GM20431 (cell line): ENCODE measurements around the gene KRT23.

Experiments used
- in situ Hi-C: fragments of 300-500 bp; cut with MseI, MboI; formaldehyde crosslinking; loops from one replicate; pipeline ENCODE4 v1.15.0; 2020; ENCODE audit warnings: low sequenced_read_pairs; ENCODE audit not compliant: unreplicated experiment

Gene KRT23

DNA sequence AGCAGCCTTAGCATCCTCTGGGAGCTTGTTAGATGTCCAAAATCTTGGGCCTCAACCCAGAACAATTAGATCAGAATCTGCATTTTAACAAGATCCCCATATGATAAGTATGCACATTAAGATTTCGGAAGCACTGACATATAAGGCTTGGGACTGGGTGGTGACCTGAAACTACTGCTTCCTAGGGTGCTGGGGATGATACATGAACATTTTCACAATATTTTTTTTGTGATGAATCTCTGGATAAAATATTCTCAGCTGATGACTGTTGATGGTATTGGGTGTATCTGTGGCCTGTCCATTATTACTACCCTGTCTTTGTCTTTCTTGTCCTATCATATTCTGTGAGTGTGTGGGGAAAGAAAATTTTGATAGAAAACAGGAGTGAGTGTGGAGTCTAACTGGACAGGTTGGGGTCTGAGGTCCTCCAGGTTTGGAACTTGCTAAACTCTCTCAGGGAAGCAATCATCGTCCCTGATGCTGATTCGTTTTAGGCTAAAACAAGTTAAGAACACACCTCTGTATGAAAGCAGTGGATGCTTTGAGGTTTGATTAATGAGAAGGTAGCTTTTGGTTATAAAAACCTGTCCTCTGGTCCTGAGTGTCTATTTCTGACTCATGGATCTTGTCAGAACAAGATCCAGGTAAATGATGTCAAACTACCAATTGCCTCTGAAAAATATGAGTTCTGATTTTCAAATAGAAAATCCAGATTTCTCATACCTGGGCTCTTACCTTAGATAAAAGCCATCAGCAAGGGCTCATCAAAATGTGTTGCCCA lies 23.2 kb downstream of the KRT23 start:
- in situ Hi-C loops = no loop called here

DNA sequence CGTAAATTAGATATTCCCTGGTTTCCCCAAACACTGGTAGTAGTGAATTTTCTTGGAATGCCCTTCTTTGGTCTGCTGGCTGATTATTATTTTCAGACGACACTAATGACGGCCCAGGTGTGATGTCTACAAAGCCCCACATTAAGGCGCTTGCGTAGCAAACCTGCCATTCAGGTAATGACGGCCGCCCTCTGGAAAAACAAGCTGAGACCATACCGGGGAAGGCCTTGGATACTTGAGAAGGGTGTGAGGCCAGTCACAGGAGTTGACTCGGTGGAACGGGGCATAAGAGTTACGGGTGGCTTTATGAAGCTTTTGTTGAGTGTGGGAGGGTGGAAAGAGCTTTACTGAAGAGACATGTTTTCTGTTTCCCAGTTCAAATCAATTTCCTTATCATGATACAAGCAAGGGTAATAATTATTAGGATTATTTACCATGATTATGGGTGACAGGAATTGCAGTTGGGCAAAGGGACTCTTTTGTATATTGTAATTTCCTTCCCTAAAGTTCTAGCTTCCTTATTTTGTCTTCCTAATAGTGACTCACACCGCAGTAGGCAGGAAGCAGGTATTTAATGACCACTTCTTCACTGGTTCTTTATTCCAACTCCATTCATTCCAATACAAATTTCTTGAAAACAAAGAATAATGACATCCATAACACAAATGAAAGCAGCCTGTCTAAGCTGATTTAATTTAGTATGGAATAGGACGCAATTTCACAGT lies 24.8 kb downstream of the KRT23 start:
- in situ Hi-C loops = no loop called here

DNA sequence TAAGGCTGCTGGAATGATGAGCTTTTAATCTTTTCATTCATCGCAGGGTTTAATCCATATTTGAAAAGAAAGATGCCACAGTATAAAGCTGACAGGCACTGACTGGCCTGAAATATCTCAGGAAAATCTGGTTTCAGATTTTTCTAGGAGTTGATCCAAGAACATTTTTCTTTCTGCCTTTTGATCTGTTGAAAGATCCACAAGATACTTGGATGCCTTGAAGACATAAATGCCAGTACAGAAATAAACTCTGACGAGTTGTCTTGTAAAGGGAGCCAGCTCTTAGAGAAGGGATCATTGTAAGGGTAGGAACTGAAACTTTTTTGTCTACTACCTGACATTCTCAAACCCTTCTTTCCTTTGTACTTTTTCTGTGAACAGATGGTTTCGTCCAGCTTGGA lies 27.0 kb downstream of the KRT23 start:
- in situ Hi-C loops = no loop called here

DNA sequence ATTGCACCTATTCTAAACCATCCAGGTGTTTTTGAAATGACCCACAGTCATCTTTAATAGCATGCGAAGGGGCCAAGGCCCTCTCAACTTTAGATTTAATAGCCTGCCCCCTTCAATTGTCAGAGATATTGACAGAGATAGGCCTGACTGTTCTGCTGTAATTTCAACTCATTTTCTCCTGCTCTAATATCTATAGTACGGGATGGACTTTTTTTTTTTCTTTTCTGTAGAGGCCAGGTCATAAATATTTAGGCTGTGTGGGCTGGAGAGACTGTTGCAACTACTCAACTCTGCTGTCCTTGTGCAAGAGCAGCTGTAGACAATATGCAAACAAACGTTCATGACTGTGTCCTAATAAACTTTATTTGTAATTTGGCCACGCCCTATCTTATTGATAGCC lies 27.7 kb downstream of the KRT23 start:
- in situ Hi-C loops = no loop called here

DNA sequence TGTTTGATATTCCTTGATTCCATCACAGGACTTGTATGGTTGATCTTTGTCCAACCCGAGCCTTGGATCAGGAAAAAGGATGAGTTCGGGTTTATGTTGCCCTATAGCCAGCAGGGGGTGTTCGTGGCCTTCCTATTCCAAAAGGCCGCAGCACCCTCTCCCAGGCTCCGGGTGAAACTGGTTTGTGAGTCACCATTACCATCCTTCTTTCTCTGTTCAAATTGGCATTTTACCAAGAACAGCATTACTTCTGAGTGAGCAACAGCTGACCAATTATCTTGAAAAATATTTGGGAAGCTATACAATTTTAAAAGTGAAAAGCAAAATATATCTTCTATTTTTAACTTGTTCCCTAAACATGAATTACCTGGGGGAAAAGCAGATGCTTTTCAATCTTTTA lies 28.1 kb downstream of the KRT23 start:
- in situ Hi-C loops = no loop called here

DNA sequence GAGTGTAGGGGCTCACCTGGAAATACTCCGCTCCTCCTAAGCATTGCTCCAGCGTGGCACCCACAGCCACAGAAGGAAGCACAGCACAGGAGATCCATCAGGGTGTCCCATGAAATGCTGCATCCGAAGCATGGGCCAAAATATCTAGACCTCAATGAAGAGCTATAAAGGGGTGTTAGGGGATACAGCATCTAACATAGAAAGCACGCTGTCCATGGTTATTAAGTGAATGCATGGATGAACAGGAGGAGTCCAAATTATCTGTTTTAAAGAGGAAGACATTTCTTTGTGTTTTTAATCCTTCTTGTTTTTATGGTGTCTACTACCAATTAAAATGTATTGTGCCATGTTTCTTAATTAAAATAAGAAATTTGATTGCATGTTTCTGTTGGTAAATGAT lies 30.8 kb downstream of the KRT23 start:
- in situ Hi-C loops = no loop called here

DNA sequence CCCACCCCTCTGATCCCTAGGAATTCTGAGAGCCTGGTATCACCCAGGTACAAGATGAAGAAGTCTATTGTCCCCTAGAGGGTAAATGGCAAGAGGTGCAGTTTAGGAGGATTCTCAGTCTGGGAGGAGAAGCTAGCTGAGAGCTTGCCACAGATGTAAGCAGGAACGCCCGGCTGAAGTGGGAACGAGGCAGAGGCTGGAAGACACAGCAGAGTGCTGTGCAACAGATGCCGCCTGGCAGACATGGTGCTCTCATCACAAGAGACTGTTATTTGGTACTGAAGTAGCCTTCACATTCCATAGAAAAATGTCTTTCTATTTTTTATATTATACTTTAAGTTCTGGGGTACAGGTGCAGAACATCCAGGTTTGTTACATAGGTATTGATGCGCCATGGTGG lies 32.1 kb downstream of the KRT23 start:
- in situ Hi-C loops = no loop called here

DNA sequence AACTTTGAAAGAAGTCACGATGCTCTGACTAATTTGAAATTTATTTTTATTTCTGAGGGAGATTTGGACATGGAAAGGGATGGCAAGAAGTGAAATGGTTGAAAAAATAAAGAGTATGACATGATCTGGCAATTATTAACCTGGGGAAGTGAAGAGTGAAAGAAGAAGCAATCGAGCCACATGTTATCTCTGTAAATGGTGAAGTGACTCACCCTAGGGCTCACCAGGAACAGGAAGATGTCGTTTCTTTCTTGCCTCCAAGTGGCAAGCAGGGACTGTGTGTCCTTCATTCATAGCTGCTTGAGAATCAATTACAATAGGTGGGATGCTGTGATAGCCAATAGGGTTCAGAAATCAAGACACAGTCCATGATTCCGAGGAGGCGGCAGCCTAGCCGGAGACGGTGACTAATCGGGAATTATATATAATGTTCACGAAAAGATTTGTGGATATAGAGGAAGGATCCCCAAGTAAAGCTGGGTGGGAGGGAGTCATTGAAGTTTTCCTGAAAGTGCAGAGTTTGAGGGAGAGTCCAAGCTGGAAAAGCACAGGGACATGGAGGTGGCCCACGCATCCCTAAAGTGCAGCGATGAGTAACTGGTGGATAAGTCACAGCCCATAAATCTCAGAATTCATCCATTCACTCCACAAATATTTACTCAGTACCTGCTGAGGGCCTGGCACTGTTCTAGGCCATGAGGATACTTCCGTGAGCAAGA lies 34.2 kb downstream of the KRT23 start:
- in situ Hi-C loops = no loop called here

DNA sequence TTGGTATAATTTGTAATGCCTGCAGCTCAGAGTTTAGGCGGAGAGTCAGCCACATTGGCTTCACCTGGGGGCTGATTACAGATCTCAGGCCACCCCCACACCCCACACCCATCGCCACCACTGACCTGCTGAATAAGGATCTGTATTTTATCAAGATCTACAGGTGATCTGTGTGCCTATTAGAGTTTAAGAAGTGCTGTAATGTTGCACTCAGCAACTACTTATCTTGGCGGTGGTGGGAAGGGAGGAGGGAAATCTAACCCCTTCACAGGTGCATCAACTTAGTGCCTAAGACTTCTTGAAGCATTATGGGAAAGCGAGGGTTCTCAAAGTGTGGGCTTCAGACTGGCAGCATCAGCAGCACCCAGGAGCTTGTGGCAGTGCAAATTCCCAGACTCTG lies 34.9 kb downstream of the KRT23 start:
- in situ Hi-C loops = no loop called here

DNA sequence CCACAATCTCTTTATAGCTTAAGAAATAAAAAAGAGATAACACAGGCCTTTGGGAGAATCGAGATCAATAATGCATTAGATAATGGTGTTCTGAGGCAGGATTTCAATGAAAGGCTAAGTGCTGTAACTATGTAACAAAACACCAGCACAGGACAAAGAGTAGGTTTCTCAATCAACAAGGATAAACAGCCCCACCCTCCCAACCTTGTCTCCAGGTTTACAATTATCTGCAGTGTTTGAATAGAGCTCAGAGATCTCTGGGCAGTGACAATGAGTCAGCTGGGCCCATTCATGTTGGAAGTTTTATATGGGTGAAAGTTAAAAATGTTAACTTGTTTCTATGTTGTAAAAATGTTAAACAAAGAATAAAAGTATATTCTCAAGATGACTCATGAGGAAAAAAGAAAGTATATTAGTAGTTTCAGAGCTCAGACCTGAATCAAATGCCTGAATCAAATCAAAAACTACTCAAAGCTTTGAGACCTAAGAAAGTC lies 35.4 kb downstream of the KRT23 start:
- in situ Hi-C loops = no loop called here

DNA sequence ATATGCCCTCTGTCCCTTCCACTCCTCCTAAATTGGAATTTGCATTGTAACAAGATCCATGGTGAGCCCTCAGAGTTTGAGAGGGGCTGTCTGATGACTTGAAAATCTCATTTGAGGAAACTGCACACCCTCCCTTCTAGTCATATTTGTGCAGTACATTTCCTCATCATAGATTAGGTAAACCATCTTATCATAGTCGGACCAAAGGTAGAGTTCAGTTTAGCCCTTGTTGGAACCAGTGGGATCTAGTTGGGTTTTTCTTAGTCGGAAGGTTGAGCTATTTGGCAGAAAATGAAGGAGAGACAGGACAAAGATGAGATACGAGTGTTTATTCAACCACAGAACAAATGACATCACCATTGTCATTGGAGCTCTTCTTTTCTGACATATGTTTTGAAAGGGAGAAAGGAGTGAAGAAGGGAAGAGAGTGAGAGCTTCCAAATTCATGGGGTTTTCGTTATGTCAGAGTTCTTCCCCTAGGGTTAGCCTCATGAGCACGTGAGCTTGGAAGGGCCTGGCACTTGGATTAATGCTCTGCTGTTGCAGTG lies 36.6 kb downstream of the KRT23 start:
- in situ Hi-C loops = no loop called here

DNA sequence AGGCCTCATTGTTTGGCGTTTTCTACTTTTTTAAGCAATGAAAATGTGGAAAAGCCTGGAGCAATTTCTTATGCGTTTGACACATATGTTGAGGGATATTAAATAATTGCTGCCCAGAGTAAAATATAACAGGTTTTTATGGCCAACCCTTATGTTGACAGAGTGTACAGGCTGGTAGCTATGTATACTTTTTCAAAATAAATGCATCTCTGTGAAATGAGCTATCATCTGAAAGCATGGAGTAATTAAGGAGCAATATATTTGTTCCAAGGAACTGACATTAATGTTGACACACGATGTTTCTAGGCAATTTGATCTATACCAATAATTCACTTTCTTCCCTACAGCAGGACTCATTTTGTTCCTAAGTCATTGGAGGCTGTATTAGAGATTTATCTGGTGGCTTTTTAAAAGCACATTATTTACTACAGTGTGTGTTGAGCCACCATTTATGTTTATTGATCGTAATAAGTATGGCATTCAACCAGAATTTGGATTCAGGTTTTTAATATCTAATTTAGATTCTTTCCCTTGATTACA lies 40.5 kb downstream of the KRT23 start:
- in situ Hi-C loops = no loop called here

DNA sequence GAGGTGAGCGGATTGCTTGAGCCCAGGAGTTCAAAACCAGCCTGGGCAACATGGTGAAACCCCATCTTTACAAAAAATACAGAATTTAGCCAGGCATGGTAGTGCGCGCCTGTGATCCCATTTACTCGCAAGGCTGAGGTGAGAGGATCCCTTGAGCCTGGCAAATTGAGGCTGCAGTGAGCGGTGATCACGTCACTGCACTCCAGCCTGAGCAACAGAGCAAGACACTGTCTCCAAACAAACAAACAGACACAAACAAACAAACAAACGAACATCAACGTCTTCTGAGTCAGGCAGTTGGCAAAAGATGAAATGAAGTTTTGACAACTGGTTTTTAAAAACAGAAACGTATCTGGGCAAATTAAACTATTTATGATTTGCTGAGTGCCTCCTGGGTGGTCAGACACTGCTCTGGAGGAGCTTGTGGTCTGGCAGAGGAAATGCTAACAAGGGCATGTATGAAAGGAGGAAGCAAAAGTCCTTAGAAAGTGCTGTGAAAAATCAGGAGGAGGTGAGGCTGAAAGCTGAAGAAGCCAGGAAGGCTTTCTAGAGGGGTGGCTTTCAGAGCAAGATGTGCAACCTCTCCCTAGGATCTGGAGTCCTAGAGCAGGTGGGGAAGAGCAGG lies 42.2 kb downstream of the KRT23 start:
- in situ Hi-C loops = no loop called here

DNA sequence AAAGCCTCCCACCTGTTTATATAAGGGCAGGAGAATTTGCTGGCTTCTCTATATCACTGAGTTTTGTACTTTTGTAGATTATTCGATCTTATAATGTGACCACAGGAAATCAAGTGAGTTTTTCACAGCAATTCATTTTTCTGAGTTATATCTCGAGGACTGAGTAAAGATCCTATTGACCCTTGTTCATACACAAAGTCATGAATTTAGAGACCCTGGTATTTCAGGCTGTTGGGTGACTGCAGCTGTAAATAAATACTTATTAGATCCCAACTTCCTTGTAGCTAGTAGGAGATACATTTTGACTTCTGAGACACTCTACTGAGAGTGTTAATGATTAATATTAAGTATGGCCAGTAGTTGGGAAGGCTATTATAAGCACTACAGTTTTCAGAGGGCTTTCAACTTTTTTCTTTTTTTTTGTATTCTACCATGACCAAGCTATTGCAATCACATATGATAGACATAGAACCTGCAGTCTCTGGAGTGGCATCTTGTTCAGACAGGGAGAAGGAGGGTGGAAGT lies 49.2 kb downstream of the KRT23 start:
- in situ Hi-C loops = no loop called here

DNA sequence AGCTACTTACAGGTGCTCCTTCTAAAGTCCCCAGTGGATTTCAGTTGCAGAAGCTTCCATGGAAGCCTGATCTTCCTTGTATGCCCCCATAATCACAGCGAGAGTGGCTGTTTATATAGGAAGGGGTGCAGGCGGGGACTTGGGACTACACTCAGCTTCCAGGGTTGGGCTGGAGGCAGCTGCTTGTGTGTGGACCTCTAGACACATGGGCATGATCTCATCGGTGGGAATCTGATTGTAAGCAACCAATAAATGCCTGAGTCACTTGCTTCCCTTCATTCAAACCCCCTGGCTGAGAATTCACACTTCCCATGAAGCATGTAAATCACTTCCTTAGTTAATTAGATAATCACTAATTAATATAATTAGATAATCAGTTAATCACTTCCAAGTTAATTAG lies 51.4 kb downstream of the KRT23 start:
- in situ Hi-C loops = no loop called here

DNA sequence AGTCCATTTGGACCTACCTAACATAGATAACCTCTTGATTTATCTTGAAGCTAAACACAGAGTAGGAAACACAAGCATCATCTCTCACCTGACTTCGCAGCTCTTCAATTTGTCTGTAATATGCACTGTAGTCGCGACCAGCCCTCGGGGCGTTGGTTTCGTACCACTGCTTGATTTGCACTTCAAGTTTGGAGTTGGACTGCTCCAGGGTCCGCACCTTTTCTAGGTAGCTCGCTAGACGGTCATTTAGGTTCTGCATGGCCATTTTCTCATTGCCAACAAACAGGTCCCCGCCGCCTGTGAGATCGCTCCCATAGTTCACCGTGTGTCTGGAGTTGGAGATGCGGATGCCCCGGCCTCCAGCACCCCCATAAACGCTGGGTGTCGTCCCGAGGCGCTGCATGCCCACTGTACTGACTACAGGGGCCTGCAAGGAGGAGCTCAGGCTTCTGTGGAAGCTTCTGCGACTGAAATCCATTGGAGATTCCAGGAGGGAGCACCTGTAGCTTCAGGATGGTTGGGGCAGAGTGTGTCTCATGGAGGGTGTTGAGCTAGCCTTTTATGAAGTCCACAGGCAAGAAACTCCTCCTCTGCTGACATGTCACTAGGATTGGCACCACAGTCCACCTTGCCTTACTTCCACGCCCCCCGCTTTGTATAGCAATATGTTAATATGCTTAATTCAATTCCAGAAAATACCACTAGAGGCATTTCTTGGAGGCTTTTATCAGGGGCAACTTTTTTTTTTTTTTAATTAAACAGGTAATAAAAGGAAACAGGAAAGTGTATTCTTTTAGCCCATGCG lies 52.5 kb downstream of the KRT23 start, which contains the start of gene KRT20:
Gene KRT20 (minus strand): TSS at position 535 of the 805 bp plus-strand sequence. CDS start 57 bp downstream, at position 478.
- in situ Hi-C loops = no loop called here

DNA sequence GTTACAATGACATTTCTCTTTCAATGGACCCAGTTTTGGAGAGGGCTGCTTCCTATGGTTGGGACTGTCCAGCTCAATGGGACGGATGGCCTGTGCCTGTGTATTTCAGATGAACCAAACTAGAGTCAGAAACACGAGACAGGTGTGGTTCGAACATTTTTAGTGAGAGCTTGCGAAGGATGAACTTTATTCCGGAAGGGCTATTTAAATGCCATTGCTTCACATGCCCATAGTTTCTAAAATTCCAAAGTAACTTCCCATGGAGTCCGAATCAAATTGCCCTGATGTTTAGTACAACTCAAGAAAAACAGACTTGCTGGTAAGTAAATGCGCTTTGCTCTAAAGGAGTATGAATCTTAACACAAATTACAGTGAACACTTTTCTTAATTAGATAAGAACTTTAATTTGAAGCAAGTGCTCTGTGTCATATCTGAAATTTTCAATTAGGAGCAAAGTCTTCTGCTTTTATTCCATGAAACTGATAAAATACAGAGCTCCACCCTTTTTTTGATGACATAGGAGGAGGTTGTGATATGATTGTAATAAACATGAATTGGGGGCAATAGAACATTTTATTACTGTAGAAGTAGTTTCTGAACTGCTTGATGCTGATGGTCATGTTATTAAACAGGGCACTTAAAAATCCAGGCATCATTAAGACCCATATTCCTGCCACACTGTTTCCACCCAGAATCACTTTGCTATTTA lies 53.7 kb downstream of the KRT23 start:
- in situ Hi-C loops = no loop called here

DNA sequence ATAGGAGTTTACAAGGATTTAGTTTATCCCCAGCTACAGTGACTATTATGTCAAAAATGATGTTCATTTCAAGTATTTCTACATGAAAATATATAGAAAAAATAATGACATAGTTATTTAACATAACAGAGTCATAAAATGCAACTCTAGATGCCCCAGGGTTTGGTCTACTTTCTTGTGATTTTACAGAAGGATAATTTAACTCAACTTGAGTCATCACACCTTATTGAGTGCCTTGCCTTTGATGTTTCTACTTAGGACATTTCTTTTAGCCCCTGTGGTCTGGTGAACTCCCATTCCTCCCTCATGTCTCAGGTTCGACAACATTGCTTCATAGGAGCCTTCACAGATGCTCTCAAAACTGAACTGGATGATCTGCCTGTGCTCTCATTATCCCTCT lies 54.4 kb downstream of the KRT23 start:
- in situ Hi-C loops = no loop called here
